Activated CD8-positive, alpha-beta memory T cell treated with anti-CD3 and anti-CD28 coated beads for 48 hours (primary cell): ENCODE data around the gene SCUBE2.
A peak's percentile ranks its signal among the peaks of the same experiment; 100 is the strongest.
"Not testable (repeated sequence)": the region's sequence is repeated elsewhere in the genome, so short reads cannot be mapped to it uniquely, and the experiment has no call there.

Source experiments
- DNase-seq, 3 experiments: peaks; one replicate each; pipeline ENCODE4 v3.0.0-alpha.2; 2020; ENCODE audit warnings: low read depth in 2 of 3, low spot score in 2 of 3

SCUBE2 gene

DNA sequence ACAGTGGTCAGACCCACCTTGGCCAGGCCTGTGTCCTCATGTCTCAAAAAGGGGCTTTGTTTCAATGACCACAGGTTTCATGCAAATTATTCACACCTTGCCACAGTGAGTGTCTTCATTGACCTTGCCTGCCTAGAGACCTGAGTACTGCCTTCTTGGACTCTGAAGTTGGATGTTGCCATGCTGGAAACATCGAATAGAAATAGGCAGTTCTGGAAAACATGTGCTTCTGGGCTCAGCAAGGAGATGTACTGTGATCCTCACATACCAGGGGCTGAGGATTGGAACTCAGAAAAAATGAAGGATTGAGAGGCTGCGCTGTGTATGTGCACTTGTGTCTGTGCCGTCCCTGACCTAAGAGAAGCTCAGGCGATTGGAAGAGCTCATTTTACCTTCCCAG, 78.0 kb downstream of the SCUBE2 start:
- DNase-seq: no peak

DNA sequence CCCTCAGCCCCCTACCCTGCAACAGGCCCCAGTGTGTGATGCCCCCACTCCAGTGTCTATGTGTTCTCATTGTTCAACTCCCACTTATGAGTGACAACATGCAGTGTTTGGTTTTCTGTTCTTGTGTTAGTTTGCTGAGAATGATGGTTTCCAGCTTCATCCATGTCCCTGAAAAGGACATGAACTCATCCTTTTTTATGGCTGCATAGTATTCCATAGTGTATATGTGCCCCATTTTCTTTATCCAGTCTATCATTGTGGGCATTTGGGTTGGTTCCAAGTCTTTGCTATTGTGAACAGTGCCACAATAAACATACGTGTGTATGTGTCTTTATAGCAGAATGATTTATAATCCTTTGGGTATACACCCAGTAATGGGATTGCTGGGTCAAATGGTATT, 81.9 kb downstream of the SCUBE2 start:
- DNase-seq: not testable (repeated sequence)

DNA sequence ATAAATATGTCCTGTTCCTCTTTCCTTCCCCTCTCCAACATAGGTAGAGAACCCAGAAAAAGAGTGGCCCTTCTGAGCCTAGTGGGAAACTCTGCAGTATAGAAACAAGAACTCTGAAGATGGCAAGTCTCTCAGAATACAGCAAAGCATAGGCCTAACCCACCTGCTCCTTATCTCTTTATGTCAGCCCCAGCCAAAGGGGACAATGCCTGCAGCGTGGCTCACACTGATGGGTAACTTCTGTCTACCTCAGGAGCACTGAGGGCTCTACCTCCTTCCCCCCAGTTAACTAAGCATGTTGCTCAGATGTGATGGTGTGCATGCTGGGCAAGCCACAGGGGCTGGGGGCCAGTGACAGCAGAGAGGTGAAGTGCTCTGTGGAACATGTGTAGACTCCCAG, 82.7 kb downstream of the SCUBE2 start:
- no peak for DNase-seq

DNA sequence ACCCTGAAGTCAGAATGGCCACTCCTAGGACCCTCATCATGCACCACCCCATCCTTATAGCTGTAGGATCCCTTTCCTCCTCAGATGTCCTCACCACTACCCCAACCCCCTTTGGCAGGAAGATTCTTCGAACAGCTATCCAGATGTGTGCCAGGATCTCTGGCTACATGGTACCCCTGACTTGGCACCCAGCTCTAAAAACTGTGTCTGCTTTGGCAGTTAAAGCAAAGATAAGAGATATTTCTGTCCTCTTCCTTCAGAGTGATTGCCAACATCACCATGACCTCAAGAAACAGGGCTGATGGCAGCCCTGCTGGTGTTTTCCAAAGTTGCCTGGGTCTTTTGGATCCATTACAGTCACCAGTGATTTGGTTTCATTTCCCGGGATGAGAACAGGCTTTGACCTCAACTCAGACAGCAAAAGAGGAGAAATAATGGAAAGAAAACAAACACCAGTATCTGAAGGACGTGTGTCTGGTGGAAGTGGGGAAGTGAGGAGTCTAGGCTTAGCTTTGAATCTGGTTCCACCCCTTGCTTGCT, 83.3 kb downstream of the SCUBE2 start:
- DNase-seq: no peak

DNA sequence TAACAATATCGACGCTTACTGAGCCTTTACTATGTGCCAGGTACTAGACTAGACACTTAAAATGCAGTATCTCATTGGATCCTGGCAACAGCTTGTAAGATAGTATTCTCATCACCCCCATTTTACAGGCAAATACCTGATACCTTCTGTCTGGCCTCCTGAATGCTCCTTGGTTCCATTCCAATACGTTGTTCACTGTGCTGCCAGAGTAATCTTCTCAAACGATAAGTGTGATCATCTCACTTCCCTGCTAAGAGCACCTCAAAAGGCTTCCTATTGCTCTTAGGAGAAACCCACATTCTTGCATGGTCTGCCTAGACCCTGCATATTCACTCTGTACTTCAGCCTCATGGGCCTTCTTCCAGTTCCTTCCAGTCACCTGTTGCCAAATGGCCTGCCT, 86.3 kb downstream of the SCUBE2 start:
- no peak for DNase-seq

DNA sequence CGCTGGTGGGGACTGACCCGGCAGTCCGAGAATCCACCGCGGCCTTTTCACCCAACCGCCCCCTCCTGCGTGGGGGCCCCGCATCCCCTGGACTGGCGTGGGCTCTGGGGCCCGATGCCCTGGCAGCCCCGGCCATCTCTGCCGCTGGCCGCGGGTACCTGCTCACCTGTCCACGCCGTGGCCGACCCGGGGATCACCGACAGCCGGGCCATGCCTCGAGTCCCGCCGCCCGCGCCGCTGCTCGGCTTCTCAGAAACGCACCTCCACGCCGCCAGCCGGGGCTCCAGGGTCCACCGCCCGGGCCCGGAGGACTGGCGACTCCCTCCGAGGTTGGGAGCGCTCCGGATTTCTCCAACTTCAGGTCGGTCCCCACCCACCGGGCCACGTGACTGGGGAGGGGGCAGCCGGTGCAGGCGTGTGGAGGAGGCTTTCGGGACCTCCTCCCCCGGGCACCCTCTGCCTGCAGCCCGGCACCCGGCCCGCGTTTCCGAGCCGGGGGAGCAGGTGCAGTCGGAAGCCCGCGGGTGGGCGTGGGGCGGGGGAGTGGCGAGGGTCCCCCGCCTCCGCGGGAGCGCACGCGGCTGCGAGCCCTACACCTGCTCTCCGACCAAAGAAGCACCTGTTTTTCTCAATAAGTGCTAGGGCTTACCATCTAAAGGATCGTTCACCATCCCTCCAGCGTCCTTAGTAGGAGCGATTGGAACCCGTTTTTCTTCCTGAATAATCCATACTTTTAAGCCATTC, 87.0 kb downstream of the SCUBE2 start:
- DNase-seq: no peak

DNA sequence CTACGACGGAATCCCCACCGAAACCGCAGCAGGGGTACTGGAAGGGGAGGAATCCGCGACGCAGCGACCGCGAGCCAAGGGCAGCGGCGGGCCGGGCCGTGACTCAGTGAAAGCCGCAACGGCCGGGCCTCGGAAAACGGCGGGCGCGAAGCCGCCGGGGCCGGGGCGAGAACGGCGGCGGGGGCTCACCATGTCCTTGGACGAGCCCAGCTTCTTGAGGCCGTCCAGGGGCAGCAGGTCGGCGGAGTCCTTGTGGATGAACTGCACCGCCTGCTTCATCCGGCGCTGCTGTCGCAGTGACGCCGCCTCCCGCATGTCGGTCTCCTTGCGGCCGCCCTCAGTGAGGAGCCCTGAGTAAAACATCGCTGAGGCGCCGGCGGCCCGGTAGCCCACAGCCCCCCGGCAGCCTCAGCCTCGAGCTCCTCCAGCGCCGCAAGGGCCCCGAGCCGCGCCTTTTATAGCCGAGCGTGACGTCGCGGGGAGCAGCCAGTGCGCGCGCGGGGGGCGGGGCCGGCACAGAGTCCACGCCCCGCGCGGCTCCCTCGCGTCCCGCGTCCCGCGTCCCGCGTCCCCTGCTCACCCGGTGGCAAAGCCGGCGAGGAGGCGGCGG, 87.7 kb downstream of the SCUBE2 start, which contains the start of gene NRIP3:
Gene NRIP3, minus strand, starts transcription at position 429 of the 610 bp plus-strand sequence. Its CDS starts 66 bp downstream, at position 363.
- peak; percentile 36 to 42 (median 37) for DNase-seq

DNA sequence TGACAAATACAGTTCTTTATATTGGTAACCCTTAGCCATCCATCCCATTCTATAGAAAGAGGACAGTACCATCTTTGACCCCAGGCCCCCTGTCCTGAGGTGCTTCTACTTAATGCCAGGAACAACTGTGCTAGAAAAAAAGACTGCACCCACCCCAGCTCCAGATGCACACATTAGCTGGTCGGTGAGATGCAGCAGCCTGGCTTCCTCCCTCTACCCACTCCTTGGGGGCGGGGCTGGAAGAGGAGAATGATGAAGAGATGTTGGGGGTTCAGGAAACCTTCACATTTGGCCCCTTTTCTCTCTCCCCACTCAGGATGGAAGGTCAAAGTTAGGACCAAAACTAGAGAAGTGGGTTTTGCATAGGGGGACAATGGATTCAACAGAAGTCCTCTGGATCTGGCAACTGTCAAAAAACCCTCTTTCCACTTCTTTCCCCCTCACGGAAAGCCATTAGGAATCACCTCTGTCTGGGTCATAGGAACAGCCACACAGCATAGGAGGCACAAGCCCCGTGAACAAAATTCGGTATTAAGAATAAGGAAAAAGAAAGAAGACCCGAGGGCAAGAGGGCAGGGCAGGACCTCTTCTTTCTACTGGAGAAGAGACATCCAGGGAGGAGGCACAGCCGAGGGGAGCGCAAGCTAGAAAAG, 88.4 kb downstream of the SCUBE2 start:
- no peak for DNase-seq

DNA sequence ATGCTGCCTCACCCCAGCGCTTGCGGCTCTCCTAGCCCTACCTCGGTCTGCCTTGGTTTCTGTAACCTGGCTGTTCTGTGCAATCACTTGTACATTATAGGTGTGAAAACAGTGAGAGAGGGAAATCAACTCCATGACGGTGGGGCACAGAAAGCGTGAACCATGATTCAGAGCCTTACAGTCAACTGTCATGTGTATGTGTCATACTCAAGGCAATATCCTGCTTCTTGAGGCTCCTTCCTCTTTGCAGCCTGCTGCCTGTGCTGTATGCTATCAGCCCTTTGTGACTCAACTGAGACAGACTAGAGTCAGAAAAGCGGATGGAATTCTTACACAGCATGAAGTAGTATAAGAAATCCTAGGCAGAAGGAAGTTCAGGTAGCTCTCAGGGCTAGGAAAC, 89.7 kb downstream of the SCUBE2 start:
- no peak for DNase-seq

DNA sequence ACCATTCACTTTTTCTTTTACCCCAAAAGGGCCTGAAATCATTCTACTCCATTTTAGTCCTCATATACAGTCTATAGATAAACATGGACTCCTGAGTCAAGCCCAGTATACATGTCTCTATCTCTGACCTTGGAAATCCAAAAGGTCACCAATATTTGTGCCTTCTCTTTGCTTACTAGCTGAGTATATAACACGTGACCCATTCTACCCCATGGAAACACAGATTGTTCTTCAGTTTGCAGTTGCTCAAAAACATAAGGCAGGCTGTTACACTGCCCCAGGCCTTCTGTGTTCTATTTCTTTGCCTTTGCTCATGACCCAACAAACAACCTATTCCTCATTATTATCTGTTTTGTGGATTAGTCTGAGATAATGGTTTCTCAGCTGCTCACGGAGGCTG, 93.4 kb downstream of the SCUBE2 start:
- DNase-seq: no peak

DNA sequence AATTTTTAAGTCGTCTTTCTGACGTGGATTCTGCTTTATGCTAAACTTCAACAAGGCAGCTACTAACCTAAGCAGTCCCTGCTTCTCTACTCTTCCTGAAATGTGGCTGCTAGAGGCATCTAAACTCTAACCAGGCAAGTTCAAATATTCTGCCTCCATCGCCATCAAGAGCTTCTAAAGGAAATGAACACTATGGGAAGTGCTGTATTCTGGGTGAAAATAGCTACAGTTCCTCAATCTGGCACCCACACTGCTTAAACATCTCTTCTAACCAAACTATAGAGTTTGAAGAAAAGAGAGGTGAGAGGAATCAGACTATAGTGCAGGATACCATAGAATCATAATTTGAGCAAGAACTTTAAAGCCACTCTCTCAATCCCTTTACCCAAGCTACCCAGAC, 93.9 kb downstream of the SCUBE2 start:
- DNase-seq: no peak

DNA sequence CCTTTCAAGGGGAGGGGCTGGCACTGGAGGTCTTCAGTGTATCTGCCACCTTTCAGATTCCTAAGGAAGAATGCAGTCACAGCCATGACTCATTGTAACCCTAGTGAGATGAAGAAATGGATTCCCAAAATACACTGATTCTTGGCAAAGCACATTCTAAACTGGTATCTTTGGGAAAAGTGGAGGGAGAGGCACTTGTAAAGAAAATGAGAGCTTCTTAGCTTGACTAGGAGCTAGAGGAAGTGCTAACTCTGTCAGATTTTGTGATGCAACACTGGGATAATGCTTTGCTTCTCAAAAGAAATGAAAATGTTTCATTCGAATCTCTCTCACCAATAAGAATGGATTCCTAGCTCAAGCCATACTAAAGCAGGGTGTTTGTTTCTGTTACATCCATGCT, 101.9 kb downstream of the SCUBE2 start:
- DNase-seq: no peak

DNA sequence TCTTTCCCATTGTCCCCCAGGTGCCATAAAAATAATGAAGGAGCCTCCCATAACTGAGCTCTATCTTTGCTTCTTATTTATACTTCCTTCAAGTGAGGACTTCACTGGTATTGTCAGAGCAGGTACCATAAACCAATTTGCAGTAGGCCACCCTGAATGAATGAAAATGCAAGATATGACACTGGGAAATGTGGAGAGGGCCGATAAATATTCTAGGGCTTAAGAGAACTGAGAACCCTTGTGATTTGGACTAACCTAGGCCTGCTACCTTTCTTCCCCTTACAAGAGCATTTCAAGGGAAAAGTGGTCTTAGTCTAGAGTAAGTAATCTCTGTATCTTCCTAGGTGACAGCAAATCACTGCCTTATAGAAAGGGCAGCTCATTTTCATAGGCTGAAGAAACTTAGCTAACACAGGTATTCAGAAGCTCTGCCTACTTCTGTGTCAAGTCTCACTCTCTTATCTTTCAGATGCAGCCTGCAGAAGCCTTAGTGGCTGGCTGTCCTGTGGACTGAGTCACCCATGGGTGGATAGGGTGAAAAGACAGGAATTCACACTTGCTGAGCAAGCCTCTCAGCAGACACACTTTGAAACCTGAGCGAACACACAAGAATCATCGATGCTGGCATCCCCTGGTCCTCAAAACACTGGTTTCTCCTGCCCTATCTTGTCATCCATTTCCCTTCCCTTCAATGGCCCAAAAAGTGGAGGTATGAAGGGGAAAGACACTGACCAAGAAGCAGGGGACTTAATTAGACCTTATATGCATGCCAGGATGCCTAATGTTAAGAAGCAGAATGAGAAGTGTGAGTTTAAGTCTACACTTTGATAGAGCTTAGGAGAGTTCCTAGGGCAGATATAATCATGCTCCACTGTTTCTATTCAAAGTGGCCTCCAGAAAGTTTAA, 102.8 kb downstream of the SCUBE2 start:
- DNase-seq: no peak

DNA sequence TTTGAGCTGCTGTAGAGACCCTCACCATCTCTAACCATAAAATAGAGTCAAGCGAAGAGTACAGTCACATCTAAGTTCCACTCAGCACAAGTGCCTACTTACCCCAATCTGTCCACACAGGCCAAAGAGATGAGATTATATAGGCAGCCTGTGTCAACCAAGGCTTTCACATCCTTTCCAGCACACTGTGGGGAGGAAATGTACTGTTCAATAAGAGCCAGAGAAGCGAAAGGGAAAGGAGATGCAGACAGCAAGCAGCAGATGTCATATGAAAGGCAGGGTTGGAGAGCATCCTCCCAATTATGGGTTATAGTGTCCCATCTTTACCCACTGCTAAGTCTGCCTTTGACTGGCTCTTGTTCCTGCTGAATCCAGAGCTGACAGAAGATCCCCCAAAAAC, 104.0 kb downstream of the SCUBE2 start:
- DNase-seq: no peak

DNA sequence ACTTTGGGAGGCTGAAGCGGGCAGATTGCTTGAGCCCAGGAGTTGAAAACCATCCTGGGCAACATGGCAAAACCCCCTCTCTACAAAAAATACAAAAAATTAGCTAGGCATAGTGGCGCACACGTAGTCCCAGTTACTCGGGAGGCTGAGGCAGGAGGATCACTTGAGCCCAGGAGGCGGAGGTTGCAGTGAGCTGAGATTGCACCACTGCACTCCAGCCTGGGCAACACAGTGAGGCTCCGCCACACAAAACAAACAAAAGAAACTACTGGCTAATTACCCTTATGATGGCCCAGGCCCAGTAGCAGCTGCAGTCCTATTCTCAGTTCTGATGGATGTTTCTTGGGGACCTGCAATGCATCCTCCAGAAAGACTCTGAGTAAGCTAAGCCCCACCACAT, 104.6 kb downstream of the SCUBE2 start:
- not testable (repeated sequence) for DNase-seq

DNA sequence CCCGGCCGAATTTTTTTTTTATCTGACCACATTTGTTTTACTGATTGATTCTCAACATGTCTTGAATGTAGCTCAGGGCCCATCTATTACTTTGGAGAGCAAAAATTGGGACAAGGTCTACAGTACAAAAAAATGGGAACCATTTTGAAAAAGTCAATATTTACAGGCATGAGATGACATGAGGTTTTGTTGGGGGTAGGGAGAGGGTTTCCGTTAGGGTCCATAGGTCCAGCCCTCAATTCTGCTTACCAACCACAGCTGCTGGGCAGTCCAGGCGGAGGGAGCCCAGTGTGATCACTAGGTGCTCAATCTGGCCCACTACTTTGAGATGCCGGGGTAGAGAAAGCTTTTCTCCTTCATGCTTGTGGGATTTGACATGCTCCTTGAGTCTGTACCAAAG, 105.9 kb downstream of the SCUBE2 start:
- DNase-seq: no peak

DNA sequence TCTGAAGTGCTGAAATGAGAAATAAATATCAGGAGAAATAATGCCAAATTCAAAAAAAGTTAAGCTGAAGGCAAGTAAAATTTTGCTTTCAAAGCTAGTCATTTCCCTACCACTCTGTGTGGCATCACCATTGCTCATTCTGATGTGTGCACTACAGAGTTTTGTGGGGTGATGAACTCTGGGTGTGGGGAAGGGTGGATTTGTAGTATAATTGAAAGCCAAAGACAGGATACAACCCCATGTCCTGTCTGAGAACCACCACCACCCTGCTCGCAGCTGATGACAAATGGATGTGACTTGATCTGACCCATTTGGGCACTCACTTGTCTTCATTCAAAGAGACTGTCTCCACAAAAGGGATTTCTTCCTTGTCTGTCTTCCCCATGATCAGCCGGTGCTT, 107.8 kb downstream of the SCUBE2 start:
- DNase-seq: no peak

DNA sequence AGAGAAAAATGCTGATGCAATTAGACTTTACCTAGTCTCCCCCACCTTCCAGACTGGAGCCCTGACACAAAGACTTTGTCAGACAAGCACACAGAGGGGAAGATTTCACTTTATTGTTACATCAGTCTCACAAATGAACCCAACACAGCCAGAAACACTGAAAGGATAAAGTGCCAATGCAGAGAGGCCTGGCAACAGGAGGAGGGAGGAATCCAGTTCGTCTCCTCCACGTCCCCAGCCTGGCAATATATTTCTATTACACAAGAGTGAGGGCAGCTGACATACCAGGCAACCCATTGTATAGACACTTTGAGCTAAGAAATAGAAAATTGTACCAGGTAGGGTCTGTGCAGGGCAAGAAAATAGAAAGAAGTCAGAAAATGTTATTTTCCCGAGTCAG, 110.9 kb downstream of the SCUBE2 start:
- no peak for DNase-seq

DNA sequence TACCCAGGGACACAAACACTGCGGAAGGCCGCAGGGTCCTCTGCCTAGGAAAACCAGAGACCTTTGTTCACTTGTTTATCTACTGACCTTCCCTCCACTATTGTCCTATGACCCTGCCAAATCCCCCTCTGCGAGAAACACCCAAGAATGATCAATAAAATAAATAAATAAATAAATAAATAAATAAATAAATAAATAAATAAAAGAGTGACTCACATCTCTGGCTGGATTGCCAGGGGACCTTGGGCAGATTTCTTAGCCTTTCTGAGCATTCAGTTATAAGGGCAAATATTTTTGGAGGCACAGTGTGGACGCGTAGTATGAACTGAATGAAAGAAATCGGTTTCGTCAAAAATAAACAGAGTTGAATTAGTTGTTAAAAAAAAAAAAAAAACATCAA, 112.0 kb downstream of the SCUBE2 start:
- DNase-seq: not testable (repeated sequence)

DNA sequence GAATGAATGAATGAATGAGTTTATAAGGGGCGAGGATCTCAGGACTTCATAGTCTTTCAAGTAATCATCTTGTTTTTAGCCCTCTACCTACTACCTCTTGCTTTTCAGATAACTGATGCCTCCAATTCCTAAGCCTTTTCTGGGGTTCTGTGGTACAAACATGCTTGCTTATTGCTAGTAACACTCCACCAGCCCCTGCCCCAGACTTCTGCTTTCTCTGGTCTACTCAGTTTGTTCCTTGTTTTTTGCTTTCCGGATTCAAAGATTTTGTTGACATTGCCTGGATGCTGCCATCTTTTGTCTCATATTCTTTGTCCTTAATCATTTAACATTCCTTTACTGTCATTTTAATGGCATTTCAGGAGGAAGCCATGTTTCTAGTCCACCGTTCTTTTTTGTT, 118.3 kb downstream of the SCUBE2 start:
- no peak for DNase-seq

DNA sequence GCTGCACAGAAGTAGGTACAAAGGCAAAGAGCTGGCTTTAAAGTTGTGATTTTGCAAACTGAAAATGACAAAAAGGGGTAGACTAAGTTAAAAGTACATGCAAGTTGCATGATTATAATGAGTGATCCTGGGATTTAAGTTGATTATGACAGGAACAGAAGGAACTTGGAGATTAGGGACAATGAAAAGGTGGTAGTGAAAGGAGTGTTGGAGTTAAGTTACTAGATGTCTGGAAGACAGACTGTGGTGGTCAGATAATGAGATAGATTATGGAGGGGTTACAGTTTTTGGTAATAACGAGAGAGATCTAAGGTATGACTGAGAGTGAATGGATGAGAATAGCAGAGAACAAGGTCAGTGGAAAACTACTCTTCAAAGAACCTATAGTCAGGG, 119.5 kb downstream of the SCUBE2 start:
- DNase-seq: no peak
